Measurements from ENCODE around the gene CCDC32. TPM values are rescaled to one million over a fixed set of nuclear protein-coding genes. Genes with fewer than 3 reads are reported as not detected.

Gene CCDC32
- total RNA-seq, 1 donor, result 16.3 TPM

GRCh38 chr15:40543082-40543481 is 21.8 kb downstream of the CCDC32 start:
- Histone ChIP-seq H3K4me3 (ENCODE audit: insufficient read depth, low read length) (no peak overlapping the region), H2AFZ (ENCODE audit: low read length) (no peak overlapping the region), H3K79me2 (ENCODE audit: insufficient read depth, low read length) (no peaks in the 10 kb centered on the region), H3K9me3 (ENCODE audit: low read depth, low read length) (no peaks in the 10 kb centered on the region), H4K20me1 (ENCODE audit: insufficient read depth, low read length) (no peaks in the 10 kb centered on the region), H3K4me1 (ENCODE audit: insufficient read depth, low read length) (no peaks in the 10 kb centered on the region), H3K27ac (ENCODE audit: low read depth, low read length) (no peak overlapping the region), H3K36me3 (ENCODE audit: insufficient read depth, low read length) (no peaks in the 10 kb centered on the region), H3K4me2 (ENCODE audit: insufficient read depth, low read length) (no peak overlapping the region), H3K27me3 (ENCODE audit: insufficient read depth, low read length) (no peaks in the 10 kb centered on the region)
- TF ChIP-seq CTCF (IDR thresholded peaks at IDR 0.05; ENCODE audit: extremely low read depth, low read depth, low read length), result no peak
- DNase-seq (ENCODE audit: insufficient read length, low spot score, missing footprints), result no peak

- no peak overlapping the region for H3K4me2 ChIP-seq (ENCODE audit: insufficient read depth, low read length)
- no peaks in the 10 kb centered on the region for H3K79me2 ChIP-seq (ENCODE audit: insufficient read depth, low read length)
- no peak overlapping the region for H3K4me3 ChIP-seq (ENCODE audit: insufficient read depth, low read length)
- H3K9me3 ChIP-seq (ENCODE audit: low read depth, low read length), result no peaks in the 10 kb centered on the region
- peaks cover 3% of the 10 kb centered on the region for H4K20me1 ChIP-seq (ENCODE audit: insufficient read depth, low read length)
- no peak overlapping the region for H2AFZ ChIP-seq (ENCODE audit: low read length)
- H3K36me3 ChIP-seq (ENCODE audit: insufficient read depth, low read length), result no peaks in the 10 kb centered on the region
- no peak for DNase-seq (ENCODE audit: insufficient read length, low spot score, missing footprints)
- H3K4me1 ChIP-seq (ENCODE audit: insufficient read depth, low read length), result peaks cover 9% of the 10 kb centered on the region
- TF ChIP-seq CTCF (IDR thresholded peaks at IDR 0.05; ENCODE audit: extremely low read depth, low read depth, low read length), result no peak
- H3K27me3 ChIP-seq (ENCODE audit: insufficient read depth, low read length), result no peaks in the 10 kb centered on the region
- H3K27ac ChIP-seq (ENCODE audit: low read depth, low read length), result no peak overlapping the region
Measured at GRCh38 chr15:40538976-40539375, 25.9 kb downstream of the CCDC32 start.

GRCh38 chr15:40536501-40536900 is 28.3 kb downstream of the CCDC32 start:
- Histone ChIP-seq H3K36me3 (ENCODE audit: insufficient read depth, low read length) (no peaks in the 10 kb centered on the region), H3K4me1 (ENCODE audit: insufficient read depth, low read length) (peaks cover 9% of the 10 kb centered on the region), H3K27me3 (ENCODE audit: insufficient read depth, low read length) (no peaks in the 10 kb centered on the region), H3K79me2 (ENCODE audit: insufficient read depth, low read length) (no peaks in the 10 kb centered on the region), H2AFZ (ENCODE audit: low read length) (no peak overlapping the region), H4K20me1 (ENCODE audit: insufficient read depth, low read length) (peaks cover 3% of the 10 kb centered on the region), H3K27ac (ENCODE audit: low read depth, low read length) (no peak overlapping the region), H3K4me2 (ENCODE audit: insufficient read depth, low read length) (no peak overlapping the region), H3K9me3 (ENCODE audit: low read depth, low read length) (no peaks in the 10 kb centered on the region), H3K4me3 (ENCODE audit: insufficient read depth, low read length) (no peak overlapping the region)
- no peak for DNase-seq (ENCODE audit: insufficient read length, low spot score, missing footprints)
- TF ChIP-seq CTCF (IDR thresholded peaks at IDR 0.05; ENCODE audit: extremely low read depth, low read depth, low read length), result no peak

- H3K4me2 ChIP-seq (ENCODE audit: insufficient read depth, low read length), result no peak overlapping the region
- no peaks in the 10 kb centered on the region for H3K9me3 ChIP-seq (ENCODE audit: low read depth, low read length)
- no peak overlapping the region for H3K4me3 ChIP-seq (ENCODE audit: insufficient read depth, low read length)
- H2AFZ ChIP-seq (ENCODE audit: low read length), result no peak overlapping the region
- H3K27ac ChIP-seq (ENCODE audit: low read depth, low read length), result no peak overlapping the region
- H4K20me1 ChIP-seq (ENCODE audit: insufficient read depth, low read length), result peaks cover 3% of the 10 kb centered on the region
- no peak for DNase-seq (ENCODE audit: insufficient read length, low spot score, missing footprints)
- H3K79me2 ChIP-seq (ENCODE audit: insufficient read depth, low read length), result no peaks in the 10 kb centered on the region
- H3K4me1 ChIP-seq (ENCODE audit: insufficient read depth, low read length), result peaks cover 9% of the 10 kb centered on the region
- H3K36me3 ChIP-seq (ENCODE audit: insufficient read depth, low read length), result no peaks in the 10 kb centered on the region
- no peaks in the 10 kb centered on the region for H3K27me3 ChIP-seq (ENCODE audit: insufficient read depth, low read length)
- TF ChIP-seq CTCF (IDR thresholded peaks at IDR 0.05; ENCODE audit: extremely low read depth, low read depth, low read length), result no peak
Measured at GRCh38 chr15:40534371-40534770, 30.5 kb downstream of the CCDC32 start.
